ENCODE results near the gene LRP8.

- TF ChIP-seq POLR2A (IDR thresholded peaks at IDR 0.05) (no peak), CTCF (IDR thresholded peaks at IDR 0.05 in 8 of 11, conservative IDR thresholded peaks at IDR 0.05 in 3 of 11) (no peak)
Measured at GRCh38 chr1:53320646-53321045, 7.2 kb downstream of the LRP8 start.

Data from spleen (tissue), 7 donors.